Glomerular endothelial cell (primary cell): ENCODE results near the gene TMPRSS4. TPM values are rescaled to one million over a fixed set of nuclear protein-coding genes. Genes with fewer than 3 reads are reported as not detected.

ENCODE experiments used
- DNase-seq: peaks from one replicate; pipeline ENCODE4 v3.0.0-alpha.2; 2011; ENCODE audit warnings: low read depth, low spot score; ENCODE audit errors: extremely low read depth
- total RNA-seq: library from RNA; depleted of rRNA; stranded (reverse); fragments of >200 nt; gene quantifications from 2 replicates; pipeline ENCODE4 v1.2.3, GENCODE V29; 2015

Gene TMPRSS4, protein sequence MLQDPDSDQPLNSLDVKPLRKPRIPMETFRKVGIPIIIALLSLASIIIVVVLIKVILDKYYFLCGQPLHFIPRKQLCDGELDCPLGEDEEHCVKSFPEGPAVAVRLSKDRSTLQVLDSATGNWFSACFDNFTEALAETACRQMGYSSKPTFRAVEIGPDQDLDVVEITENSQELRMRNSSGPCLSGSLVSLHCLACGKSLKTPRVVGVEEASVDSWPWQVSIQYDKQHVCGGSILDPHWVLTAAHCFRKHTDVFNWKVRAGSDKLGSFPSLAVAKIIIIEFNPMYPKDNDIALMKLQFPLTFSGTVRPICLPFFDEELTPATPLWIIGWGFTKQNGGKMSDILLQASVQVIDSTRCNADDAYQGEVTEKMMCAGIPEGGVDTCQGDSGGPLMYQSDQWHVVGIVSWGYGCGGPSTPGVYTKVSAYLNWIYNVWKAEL
- total RNA-seq: not detected in 2 replicates

DNA sequence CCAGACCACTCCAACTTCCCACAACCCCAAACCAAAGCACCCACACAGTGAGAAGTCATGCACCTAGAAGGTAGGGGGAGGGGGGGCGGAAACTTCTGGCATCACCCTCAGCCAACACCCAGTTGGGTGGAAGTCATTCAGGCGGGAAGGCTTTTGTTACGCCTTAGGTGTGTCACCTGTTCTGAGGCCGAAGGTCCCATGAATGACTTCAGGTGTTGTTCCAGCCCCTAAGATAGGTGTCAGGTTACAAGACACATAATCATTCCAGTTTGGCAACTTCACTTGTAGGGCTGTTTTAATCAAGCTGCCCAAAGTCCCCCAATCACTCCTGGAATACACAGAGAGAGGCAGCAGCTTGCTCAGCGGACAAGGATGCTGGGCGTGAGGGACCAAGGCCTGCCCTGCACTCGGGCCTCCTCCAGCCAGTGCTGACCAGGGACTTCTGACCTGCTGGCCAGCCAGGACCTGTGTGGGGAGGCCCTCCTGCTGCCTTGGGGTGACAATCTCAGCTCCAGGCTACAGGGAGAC lies at the start of gene TMPRSS4:
TMPRSS4 (plus strand) TSS at position 325 of the 528 bp plus-strand sequence. CDS start 225 bp downstream, outside the sequence.
- DNase-seq: no peak

DNA sequence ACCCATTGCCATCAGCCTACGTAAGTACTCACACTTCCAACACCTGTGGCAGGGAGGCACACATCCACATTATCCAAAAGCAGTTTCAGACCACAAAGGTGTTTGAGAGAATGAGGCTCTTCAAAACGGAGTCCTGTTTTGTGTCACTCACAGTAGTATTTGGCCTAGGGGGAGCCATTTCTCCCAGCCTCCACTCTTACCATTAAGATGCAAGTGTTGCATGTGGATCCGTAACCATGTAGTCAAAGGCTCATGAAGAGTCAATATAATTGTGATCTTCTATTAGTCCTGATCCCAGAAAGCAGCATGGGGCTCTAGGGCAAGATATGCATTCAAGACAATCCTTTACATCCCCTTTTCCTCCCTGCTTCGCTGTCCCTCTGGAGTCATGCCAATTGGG lies 49.2 kb upstream of the TMPRSS4 start:
- DNase-seq: no peak

DNA sequence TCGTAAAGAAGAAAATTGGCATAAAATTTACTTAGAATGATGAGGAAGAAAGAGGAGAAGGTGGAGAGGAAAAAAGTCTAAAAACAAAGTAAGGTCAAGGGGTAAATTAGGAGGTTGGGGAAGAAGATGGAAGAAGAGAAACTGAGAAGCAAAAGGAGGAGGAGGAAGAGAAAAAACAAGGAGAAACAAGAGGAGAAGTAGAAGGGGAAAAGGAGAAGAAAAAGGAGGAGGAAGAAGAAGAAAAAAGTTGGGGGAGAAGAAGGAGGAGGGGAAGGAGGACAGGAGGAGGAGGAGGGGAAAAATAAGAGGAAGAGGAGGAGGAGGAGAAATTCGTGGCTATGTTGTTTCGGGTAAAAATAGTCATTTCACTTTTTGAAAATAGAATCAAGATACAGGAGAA lies 48.3 kb upstream of the TMPRSS4 start:
- DNase-seq: no peak

DNA sequence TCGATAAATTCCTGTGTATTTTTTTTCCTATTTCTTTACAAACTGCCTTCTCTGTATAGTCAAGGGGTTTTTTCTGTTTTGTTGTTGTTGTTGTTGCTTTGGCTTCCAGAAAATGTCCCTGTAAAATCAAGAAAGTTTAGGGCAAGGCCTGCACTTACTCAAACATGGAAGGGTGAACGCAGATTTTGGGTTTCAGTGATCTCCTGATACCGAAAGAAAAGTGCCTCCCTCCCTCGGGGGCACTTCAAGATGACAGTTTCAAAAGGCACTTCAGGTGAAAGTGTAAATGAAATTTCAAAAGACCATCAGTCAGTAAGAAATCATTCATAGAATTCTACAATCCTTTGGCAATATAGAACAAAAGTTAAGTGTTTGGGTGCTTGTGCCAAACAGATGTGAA lies 43.4 kb upstream of the TMPRSS4 start:
- DNase-seq: no peak

DNA sequence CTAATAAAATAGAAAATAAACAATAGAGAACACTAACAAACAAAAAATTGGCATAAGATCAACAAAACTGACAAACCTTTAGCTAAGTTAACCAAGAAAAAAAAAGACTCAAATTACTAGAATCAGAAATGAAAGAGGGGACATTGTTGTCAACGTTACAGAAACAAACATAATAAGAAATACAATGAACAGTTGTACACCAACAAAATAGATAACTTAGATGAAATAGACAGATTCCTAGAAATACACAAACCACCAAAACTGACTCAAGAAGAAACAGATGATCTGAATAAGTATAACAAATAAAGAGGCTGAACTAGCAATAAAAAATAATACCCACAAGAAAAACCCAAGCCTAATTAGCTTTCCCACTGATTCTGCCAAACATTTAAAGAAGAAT lies 34.7 kb upstream of the TMPRSS4 start:
- DNase-seq: no peak

DNA sequence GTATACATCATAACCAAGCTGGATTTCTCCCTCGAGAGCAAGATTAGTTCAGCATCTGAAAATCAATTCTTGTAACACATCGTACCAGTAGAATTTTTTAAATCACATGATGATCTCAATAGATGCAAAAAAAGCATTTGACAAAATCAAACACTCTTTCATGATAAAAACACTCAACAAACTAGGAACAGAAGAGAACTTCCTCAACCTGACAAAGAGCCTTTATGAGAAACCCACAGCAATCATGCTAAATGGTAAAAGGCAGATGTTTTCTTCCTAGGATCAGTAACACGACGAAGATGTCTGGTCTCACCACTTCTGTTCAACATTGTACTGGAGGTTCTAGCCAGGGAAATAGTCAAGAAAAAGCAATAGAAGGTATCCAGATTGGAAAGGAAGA lies 34.1 kb upstream of the TMPRSS4 start:
- DNase-seq: no peak

DNA sequence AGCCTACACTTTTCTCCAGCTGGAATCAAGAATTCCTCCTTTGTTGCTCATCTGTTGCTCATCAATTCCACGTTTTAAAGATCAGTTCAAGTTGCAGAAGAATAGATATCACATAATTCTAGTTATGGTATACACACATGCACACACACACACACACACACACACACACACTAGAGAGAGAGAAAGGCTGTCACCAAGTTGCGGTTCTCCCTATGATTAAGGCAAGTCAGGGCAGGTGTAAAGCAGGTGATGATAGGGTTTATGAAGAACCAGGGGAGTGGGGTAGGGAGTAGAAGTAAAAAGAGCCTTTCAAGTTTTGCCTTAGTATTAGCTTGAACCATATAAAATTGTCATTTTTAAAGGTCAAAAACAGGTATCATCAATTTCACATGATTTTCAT lies 31.7 kb upstream of the TMPRSS4 start:
- DNase-seq: no peak

DNA sequence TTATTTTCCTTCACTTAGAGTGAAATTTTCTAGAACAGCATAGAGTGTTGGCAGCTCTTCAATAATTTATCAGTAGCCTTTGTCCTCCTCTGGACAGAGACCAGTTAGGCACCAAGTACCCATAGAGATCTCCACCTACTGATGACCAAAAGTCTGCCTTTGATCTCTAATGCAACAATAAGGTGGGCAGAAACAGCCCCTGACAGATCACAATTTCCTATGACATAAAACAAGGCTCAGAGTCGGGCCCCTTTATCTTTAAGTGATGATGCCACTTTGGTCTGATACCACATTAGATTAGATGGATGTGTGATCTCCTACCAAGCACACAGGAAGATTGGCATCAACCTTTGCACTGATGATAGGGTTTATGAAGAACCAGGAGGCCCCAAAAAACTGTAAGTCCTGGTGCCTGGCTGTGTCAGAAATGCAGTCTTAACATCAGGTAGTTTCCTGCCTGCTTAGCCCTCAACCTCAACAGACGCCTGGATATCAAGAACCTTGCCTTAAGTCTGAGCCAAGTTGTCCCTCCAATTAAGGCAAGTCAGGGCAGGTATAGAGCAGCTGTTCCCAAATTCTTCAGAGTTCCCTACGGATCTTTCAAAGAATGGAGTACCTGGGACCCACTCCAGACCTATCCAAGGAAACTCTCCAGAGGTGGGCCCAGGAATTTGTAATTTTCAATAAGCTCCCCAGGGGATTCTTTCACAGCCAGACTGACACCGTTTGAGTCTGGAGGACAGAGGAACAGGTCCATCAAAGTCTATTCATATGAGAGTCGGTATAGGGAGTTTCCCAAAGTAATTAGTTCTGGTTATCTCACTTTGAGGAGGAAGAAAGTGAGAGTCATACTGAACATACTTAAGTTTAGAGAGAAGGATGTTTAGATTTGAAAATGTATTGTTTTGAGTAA lies 30.6 kb upstream of the TMPRSS4 start:
- no peak for DNase-seq

DNA sequence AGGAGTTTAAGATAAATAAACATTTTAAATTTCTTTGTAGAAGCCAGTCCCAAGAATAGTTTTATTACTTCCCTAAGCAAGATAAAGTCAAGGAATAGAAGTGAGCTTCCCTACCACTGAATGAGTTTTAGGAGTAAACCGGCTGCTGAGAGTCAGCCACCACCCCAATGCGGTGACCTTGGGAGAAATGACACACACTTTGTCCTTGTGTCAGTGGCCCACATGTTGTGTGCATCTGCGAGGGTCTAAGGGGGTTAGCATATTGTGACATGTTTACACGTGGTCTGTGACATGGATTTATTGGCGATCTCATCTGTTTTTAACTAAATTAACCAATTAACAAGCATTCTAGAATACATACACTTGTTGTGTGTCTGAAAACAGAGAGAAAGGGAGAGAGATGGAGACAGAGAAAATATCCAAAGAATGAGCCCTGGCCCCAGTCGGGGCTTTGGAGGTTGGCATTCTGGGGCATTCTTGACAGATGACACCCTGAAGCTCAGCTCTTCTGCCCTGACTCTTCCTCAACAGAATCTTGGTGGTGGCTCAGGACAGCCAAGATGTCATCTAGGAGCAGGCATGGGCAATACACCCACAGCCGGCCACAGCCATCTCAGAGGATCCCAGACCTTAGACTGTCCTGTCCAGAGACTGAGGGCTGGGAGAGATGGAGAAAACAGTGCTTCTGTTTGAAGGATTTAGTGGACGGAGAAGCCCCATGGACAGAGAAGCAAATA lies 29.7 kb upstream of the TMPRSS4 start:
- DNase-seq: no peak

DNA sequence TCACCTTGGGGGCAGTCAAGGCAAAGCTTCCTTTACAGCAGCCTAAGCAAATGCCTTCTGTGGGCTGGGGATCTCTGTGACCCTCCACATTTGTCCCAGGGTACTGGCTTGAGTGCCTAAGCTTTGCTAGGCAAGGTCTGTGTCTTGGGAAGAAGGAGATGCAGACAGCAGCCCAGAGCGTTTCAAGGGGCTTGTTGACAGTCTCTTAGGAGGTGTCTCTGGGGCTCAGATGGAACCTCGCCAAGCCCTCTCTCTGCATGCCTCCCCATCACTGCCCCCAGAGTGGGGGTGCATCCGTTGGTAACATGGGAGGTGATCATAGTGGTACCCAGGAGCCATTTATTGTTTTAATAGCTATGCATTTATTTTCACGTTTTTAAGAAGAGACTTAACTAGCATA lies 29.1 kb upstream of the TMPRSS4 start:
- DNase-seq: no peak

DNA sequence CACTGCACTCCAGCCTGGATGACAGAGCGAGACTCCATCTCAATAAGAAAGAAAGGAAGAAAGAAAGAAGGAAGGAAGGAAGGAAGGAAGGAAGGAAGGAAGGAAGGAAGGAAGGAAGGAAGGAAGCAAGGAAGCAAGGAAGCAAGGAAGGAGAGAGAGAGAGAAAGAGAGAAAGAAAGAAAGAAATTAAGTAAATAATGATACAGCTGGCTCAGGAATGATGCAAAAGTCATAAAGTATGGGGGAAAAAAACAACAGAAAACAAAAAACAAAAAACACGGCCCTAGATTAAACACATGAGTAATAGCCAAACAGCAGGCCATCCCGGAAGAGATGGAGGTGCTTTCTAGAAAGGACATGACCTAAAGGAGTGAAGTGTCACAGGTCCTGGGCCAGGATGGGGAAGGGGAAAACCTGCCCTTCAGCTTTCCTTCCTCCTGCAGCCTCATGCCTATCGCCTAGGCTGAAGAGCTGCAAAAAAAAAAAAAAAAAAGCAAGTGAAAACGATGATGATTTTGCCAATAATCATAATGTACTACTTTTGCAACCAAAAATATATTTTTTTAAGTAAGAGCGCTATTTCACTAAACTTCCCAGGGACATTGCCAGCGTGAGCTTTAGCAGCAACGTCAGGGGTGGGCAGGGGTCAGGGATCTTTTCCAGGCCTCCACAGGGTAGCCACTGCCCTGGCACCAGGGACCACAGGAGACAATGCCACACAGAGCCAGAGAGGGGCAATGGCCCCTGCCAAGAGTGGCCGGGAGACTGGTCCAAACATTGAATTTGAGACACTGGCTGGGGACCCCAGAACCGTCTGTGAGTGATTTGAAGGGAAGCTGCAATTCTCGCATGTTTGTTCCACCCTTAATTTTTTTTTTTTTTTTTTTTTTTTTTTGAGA lies 28.2 kb upstream of the TMPRSS4 start:
- no peak for DNase-seq

DNA sequence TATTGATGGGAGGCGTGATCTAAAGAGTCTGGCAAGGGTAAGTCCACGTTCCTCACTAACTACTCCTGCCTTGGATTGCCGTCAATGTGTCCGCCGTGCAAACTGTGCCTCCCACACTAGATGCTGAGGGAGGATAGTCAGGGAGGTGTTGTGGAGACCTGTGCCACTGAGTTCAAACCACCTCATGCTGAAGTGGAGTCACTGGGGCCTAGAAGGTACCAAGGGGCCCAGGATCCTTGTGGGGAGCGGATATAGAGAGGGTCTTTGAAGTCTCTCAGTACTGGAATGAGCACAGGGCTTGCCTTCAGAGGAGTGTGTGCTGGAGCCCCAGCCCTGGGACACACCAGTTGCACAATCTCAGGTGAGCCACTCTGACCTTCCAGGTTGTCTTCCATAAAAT lies 27.1 kb upstream of the TMPRSS4 start:
- no peak for DNase-seq

DNA sequence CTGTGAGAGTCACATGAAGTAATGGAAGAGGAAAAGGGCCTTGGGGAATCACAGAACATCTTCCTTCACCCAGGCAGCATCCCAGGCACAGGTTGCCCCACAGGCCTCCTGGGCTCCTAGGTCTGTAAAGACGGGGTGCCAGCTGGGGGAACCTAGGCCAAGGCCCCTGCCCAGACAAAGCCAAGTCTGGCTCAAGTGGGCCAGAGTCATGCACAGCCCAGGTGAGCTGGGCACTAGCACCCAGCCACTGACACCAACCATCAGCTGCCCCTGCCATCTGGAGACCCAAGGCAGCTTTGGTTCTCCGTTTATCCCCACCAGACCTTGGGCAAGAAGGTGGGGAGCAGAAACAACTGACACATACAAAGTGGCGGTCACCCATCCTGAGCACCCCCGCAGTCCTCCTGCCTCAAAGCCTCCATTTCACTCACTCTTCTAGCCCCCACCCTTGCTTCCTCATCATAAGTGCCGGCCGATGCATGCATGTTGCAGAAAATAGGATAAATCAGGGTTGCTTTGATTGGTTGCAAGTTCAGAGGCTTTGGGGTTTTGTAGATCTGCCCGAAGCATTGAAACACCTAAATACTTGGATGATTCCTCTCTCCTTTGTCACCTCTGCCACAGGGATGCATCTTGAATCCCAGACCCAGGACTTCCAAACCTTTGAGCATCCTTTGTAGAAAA lies 26.5 kb upstream of the TMPRSS4 start:
- DNase-seq: no peak

DNA sequence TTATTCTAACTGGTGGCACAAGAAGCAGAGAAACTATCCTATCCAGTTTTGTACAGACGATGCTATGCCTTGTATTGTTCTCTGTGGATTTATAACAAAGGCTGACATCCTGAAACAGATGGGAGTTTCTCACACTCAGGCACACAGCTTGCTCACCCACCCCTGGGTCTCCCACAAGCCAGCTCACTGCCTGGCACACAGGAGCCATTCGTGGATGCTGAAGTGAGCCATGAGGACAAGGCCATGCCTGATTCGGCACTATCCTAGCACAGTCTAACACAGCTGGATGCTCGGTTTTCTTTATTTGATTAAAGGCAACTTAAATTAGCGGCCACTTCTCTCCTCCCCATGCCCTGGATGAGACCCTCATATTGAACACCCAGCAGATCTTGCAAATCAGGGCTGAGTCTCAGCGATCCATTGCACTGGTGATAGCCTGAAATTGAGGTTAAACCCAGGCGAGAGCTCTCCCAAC lies 25.7 kb upstream of the TMPRSS4 start:
- no peak for DNase-seq

DNA sequence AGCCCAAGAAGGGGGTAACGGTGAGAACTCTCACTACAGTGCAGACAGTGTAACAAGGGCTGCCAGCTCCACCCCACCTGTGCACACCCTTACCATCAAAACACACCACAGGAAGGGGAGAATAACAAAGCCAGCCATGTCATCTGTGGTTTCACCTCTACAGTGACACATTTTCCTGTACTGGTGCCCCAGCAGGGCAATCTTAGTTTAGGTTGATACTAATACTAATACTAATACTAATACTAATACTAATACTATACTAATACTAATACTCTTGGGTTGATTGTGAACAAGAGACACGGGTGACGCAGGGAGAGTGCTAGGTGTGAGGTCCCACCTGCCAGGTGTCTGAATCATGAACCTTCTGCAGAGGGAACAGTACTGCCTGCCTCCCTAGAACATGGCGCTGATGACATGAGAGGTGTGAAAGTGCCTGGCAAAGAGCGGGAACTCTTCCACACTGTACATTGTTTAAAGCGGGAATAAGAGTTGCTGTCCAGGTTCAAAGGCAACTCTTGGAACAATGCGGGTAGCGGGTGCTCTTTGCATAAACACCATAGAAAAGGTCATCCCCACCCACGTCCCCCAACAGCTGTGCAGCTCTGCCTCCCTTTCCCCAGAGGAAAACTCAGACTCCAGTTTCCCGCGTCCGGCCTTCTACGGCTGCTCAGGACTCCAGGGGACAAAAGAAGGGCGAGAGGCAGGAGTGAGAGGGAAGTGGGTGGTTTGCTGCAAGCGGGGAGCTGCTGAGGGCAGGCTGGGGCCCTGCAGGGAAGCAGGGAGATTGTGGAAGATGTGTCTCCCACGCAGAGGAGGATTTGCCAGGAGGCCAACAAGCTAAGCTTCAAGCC lies 25.0 kb upstream of the TMPRSS4 start:
- DNase-seq: no peak

DNA sequence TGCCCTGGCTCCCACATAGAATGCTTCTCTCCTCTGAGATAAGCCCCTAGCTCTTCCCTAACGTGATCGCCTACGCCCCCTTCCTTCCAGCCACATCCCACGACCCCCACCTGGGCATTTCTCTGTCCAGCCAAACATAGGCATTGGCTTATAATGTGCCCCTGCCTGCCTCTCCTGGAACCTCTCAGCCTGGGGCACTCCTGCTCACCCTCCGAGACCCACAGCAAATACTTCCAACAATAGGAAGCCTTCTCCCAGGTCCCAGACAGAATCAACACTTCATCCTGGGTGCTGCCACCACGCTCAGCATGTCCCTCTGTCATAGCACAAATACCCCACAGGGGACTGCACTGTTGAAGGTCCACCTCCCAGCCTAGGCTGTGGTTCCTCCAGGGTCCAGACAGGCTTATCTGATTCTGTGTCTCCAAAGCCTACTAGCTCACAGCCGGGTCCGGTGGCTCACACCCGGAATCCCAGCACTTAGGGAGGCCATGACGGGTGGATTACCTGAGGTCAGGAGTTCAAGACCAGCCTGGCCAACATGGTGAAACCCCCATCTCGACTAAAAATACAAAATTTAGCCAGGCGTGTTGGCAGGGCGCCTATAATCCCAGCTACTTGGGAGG lies 24.2 kb upstream of the TMPRSS4 start:
- DNase-seq: no peak

DNA sequence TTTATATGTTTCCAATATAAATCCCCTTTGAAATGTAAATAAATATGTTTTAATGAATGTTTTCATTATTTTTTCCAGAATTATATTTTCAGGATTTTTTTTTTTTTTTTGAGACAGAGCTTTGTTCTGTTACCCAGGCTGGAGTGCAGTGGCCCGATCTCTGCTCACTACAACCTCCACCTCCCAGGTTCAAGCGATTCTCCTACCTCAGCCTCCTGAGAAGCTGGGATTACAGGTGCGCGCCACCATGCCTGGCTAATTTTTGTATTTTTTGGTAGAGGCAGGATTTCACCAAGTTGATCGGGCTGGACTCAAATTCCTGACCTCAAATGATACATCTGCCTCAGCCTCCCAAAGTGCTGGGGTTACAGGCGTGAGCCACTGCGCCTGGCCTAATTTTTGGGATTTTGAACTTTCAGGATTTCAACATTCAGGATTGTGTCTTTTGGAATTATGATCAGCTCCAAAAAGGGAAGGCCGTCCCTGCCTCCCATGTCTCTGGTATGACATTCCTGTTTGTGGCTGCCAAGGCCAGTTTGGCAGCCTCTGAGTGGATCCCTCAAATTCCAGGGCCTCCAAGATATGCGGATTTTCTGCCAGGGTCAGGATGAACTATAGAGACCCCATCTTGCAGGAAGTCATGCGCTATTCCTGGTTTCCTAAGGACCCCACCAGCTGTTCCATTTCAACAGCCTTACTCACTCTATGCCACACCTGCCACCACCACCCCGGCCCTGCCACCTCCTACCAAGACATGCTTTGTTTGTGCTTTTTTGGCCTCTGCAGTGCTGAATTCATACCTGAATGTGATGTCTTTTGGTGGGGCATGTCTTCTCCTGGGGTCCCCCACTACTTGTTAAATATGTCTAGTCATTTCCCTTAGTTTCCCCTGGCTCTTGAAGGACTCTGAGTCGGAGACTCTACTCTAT lies 21.9 kb upstream of the TMPRSS4 start:
- DNase-seq: no peak
